ENCODE results near the gene NOC2L.
"Not testable (repeated sequence)": the region's sequence is repeated elsewhere in the genome, so short reads cannot be mapped to it uniquely, and the experiment has no call there.

The NOC2L gene

DNA sequence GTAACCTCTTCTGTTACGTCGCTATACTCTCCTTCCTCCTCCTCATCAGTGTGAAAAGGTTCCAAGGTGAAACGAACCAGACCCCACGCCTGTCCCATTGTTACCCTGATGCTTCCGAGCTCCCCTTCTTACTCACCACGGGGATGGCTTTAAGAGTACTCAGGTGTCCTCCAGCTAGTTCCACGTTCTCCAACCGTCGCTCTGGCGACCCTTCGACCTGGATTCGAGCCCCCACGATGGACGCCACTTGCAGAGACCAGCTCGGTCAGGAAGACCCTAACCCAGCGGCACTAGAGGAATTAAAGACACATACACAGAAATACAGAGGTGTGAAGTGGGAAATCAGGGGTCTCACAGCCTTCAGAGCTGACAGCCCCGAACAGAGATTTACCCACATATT is 61.1 kb downstream of the NOC2L start:
- DNase-seq, result not testable (repeated sequence)

- no peak for DNase-seq
Observed at GRCh38 chr1:897226-897625, 61.8 kb downstream of the NOC2L start.
